GM19455 (cell line): ENCODE results near the gene SPATA20.

Experiments used
- ATAC-seq: cut with Tn5 transposase; IDR thresholded peaks from one replicate; pipeline ENCODE4 v1.9.1; 2021; ENCODE audit not compliant: unreplicated experiment

The SPATA20 gene

DNA sequence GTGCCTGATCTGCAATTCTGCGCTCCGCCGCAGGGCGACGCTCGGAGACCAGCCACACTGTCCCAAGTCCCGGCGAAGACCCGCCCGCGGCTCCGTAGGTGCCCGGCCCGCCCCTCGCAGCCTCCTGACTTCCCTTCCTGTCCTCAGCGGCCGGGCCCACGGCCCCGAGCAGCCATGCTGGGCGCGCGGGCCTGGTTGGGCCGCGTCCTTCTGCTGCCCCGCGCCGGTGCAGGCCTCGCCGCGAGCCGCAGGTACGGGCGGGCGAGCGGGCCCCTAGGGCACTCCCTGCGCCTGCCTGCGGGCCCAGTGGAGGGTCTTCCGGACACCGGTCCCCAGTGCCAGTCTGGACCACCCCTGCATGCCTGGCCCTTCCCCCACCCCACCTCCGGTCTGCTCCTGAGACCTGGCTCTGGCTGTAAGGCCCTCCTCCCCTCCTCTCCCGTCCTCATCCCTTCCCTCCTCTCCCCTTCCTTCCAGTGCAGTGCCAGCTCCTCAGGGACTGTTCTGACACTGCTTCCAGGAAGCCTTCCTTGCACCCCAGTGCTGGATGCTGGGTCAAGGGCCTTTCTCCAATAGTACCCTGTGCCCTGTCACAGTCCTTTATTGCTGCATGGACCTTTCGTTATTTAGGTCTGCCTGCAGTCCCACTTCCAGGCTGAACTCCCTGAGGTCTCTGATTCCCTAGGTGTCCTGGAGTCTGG, at the start of gene SPATA20:
TSS of gene SPATA20 (plus strand) at position 140 of the 701 bp plus-strand sequence. CDS start at position 175, 35 bp downstream.
- peak; percentile 63 for ATAC-seq

- ATAC-seq, result no peak
These were observed 48.7 kb upstream of the SPATA20 start for GRCh38 chr17:50498021-50498874.

DNA sequence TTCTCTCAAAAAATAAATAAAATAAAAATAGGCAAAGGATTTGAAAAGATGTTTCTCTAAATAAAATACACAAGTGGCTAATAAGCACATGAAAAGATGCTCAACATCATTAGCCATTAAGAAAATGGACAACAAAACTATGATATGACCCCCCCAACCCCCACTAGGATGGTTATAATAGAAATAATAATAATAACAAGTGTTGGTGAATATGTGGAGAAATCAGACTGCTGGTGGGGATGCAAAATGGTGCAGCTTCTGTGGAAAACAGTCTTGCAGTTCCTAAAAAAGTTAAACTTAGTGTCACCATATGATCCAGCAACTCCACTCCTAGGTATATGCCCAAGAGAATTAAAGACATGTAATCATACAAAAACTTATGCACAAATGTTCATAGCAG, 47.7 kb upstream of the SPATA20 start:
- ATAC-seq, result no peak

DNA sequence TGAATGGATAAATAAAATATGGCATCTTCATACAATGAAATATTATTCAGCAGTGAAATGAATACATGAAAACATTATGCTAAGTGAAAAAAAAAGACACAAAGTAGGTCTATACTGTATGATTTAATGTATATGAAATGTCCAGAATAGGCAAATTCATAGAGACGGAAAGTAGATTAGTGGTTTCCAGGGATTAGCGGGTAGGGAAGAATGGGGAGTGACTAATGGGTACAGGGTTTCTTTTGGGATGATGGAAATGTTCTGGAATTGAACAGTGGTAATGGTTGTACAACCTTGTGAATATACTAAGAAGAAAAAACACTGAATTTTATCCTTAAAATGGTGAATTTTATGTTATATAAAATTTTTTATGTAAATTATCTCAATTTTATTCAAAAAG, 47.3 kb upstream of the SPATA20 start:
- ATAC-seq, result no peak

GRCh38 chr17:50501054-50501453, 45.9 kb upstream of the SPATA20 start:
- no peak for ATAC-seq

DNA sequence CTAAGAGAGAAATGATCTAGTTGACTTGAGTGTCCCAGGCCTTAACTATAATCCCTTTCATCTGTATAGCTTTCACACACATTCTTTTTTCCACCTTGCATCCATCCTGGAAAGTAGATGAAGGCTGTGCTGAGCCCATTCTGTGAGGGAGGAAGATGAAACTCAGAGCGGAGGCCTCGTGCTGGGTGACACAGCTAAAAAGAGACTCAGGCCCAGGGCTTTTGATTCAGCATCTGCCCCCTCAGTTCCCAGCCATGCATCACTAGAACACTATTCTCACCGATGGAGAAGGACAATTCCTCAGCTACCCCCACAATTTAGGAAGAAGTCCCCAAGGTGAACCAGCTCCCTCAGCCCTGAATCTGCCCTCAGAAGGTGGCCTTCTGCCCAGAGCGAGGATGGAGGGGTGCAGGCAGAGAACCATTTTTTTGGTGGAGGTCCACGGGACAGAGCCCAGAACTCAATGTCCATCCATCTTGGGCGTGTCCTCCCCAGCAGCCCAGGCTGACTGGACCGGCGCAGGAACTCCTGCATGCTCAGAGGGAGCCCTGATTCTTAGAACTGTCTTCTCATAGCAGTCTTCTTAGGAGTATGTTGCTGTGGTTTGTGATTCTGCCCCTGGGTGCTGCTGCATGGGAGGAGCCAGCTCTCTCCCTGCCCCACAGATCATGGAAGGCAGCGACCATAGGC, 44.5 kb upstream of the SPATA20 start:
- ATAC-seq, result no peak

DNA sequence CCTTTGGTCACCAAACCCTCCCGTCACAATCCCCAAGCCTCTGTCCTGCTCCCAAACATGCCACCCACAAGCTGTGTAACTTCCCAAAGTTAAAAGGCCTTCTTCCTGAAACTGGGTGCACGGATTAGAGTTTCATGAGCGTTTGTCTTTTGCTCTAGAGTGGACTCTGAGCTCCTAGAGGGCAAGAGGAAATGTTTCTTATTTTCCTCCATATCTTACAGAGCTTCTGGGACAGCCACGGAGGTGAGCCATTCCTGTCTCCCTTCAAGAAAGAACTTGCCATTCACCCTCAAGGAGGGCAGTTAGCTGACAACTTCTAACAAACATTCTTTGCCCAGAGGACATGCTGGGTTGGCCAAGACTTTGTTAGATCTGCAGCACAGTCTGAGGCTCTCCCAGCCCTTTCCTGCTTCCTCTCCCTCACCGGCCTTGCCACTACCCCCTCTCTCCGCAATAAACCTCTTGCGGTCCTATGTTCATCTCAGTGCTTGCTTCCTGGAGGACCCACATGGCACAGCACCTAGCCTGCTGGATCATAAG, 41.3 kb upstream of the SPATA20 start:
- no peak for ATAC-seq

GRCh38 chr17:50506298-50506697, 40.7 kb upstream of the SPATA20 start:
- no peak for ATAC-seq

DNA sequence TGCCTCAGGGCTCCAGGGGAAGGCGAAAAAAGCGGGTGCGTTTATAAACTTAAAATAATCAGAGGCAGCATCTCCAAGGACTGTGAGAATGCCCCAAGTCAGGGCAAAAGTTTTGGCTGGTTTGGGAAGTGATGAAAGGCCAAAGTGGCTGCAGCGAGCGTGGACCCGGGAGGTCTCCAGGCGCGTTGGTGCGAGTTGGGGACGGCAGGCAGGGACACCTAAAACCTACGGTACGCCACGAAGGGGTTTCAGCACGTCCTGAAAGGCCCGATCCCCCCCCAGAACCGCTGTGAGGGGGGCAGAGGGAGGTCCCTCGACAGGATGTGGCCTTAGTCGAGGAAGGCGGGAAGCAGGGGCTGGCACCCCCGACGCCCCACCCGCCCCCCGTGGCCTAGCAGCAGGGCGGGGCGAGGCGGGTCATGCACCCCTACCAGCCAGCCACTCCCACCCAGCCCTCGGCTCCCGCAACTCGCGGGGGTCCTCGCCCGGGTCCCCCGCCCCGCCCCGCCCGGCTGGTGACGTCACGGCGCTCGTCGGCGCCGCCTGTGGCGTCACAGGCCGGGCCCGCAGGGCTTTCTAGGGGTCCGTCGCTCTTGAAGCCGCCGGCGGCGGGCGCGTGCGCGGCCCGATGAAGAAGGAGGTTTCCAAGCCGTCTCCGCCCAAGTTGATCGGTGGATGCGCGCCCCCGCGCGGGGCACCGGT, 39.0 kb upstream of the SPATA20 start, which contains the start of gene MYCBPAP:
TSS of gene MYCBPAP (plus strand) at position 569 of the 702 bp plus-strand sequence. CDS start 236 bp downstream, outside the sequence.
- no peak for ATAC-seq

DNA sequence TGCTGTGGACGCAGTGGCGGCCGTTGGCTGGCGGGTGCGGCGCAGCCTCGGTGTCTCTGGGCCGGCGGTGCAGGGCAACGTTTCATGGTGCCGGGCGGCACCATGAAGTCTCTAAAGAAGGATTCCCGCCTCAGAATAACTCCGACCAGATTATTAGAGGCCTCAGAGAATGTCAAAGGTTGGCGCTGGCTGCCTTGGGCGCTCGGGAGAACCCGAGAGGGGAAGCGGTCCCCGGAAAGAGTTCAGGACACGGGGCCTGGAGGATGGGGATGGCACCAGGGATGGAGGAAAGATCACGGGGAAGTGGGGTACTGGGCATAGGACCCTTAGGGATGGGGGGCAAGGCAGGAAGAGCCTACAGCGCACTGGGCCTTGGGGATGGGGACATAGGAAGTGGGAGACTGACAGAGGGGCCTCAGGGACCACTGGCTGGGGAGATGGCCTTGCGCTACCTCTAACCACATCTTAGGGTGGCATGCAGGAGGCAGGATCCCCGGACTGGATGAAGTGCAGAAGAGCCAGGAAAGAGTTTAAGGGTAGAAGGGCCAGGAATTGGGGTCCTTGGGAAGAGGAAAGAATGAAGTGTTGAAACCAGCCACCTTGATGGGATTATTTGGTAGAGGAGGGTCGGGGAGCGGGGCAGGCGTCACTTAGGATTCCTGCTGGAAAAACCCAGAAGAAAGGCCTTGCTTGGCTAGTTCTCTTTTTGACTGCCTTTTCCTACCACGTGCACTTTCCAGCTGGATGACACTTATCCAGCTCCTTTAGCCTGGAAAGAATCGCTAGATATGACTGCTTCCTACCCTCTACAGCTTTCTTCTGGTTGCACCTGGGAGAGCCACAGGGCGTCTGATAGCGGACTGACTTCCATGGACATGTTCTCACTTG, 38.2 kb upstream of the SPATA20 start:
- ATAC-seq, result no peak

GRCh38 chr17:50511058-50511457, 35.9 kb upstream of the SPATA20 start:
- ATAC-seq, result peak; percentile 78

DNA sequence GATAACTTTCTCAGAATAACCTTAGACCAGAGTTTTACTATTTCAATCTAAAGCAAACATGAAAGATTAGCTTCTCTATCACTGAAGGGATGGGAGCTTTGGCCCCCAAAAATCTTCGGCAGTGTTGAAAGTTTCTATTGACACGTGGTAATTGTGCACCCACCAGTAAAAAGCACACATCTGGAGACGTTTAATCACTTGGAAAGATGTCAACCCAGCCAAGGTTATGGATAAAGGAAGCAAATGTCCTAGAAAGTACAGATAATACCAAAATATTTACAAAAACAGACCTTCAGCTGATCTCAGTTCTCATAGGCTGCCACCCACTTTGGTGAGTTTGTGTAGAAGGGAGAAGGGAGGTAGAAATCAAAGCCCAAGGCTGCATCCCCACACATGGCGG, 33.5 kb upstream of the SPATA20 start:
- no peak for ATAC-seq

DNA sequence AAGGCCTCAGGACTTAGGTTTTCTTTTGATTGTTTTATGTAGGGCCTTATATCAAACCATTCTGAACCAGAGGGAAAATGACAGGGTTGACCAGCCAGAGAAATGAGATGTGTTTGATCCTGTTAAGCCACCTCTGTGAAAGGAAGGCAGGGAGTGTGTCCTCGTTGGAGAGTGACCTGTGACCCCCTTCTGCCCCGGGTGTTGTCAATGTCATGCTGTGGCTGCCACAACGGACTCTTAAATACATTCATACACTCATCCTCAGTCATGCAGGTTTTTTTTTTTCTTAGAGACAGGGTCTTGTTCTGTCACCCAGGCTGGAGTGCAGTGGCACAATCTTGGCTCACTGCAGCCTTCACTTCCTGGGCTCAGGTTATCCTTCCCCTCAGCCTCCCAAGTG, 32.6 kb upstream of the SPATA20 start:
- ATAC-seq, result no peak

- no peak for ATAC-seq
These were observed 31.9 kb upstream of the SPATA20 start for GRCh38 chr17:50514936-50515702.

DNA sequence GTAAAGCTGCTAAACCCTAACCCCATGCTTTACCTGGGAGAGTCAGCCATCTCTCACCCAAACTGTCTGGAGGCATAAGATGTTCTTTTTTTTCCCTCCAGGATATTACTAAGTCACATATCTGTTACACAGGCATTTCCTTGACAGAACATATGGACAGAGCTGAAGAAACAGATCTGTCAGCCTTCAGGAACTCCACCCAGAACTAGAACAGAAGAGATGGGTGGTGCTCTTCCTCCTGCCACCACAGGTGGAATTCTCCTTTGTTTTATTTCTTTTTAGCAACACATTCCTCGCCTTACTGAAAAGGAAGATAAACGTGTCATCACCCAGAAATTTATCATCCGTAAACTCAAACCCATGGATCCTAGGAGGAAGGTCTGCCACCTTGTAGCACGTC, 30.0 kb upstream of the SPATA20 start:
- no peak for ATAC-seq

DNA sequence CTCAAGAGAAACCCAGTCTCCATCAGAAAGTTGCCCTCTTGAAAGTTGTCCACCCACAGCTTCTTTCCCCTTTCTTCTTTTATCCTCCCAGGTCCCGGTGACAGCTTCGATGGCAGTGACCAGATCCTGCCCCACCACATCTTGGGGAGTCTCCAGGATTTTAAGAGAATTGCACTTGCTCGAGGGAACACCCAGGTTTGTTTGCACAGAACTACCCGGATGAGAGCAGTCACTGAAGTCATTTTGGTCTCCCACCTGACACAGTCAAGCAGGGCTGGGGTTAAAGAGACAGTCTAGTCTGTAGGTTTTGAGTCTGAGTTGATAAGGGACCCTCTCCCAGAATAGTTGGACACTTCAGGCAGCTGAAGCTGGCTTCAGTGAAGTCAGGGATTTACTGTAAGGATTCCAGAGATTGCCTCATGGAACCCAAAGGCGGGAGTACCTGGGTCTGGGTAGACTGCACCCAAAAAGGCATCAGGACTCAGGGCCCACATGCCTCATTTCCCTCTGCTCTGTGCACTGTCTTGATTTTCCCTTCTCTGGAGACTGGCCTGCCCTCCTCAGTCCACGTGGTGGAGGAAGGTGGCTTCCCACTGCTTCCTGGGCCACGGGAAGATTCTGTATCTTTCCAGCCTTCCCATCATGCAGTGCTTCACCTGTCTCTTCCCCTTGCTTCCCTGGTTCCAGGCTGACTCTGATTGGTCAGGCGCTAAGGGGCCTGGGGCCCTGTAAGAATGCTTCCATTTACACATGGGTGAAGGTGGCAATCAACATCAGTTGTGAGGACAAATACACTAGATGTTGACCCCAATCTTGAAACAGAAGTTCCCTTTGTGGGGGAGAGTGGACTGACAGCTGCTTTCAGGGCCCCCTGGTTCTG, 29.2 kb upstream of the SPATA20 start:
- no peak for ATAC-seq

- ATAC-seq, result no peak
These were observed 28.5 kb upstream of the SPATA20 start for GRCh38 chr17:50518384-50519023.
